ENCODE results near the gene DPP10.

GRCh38 chr2:115292742-115293141 is 850.3 kb downstream of the DPP10 start:
- TF ChIP-seq CTCF (conservative IDR thresholded peaks at IDR 0.05) (no peak), ZFX (IDR thresholded peaks at IDR 0.05) (no peak)

Measured in C4-2B (cell line).